Kidney (tissue), 14 donors: ENCODE results near the gene SOX2. TPM values are rescaled to one million over a fixed set of nuclear protein-coding genes. Genes with fewer than 3 reads are reported as not detected.

ENCODE experiments used
- DNase-seq, 5 donors: peaks; one replicate each; pipeline ENCODE4 v3.0.0-alpha.2; 2013 to 2020
- FAIRE-seq: peaks from 2 replicates; lab custom pipeline; 2012; peaks lifted over from hg19 to GRCh38; lab: Jason Lieb, UNC
- H3K27ac ChIP-seq, 2 donors: one replicate each; pipeline ENCODE4 v1.7.0; 2013; ENCODE audit warnings: low read depth in 2 of 2, low read length in 2 of 2, inconsistent platforms in 1 of 2
- H3K27me3 ChIP-seq: one replicate; pipeline ENCODE4 v1.7.1; 2013; ENCODE audit warnings: low read length, inconsistent platforms; ENCODE audit not compliant: control insufficient read depth, insufficient read depth
- H3K36me3 ChIP-seq, 3 donors: one replicate each; pipeline versions ENCODE4 v1.7.0 to v1.7.1; 2013; ENCODE audit warnings: low read length in 3 of 3, control low read depth in 1 of 3, inconsistent platforms in 1 of 3; ENCODE audit not compliant: insufficient read depth in 3 of 3, control insufficient read depth in 2 of 3
- H3K4me1 ChIP-seq, 3 donors: one replicate each; pipeline versions ENCODE4 v1.7.0 to v1.7.1; 2013; ENCODE audit warnings: low read length in 3 of 3, inconsistent platforms in 1 of 3, low read depth in 1 of 3; ENCODE audit not compliant: control insufficient read depth in 2 of 3, insufficient read depth in 2 of 3
- H3K4me3 ChIP-seq, 3 donors: one replicate each; pipeline versions ENCODE4 v1.7.0 to v1.8.1; 2013; ENCODE audit warnings: low read length in 3 of 3, control low read depth in 1 of 3, inconsistent platforms in 1 of 3
- H3K9ac ChIP-seq, 3 donors: one replicate each; pipeline versions ENCODE4 v1.7.0 to v1.7.1; 2013; ENCODE audit warnings: low read length in 3 of 3, control low read depth in 1 of 3, inconsistent platforms in 1 of 3
- H3K9me3 ChIP-seq, 3 donors: one replicate each; pipeline versions ENCODE4 v1.7.0 to v1.7.1; 2013; ENCODE audit warnings: low read length in 3 of 3, control low read depth in 1 of 3, inconsistent platforms in 1 of 3; ENCODE audit not compliant: control insufficient read depth in 2 of 3, insufficient read depth in 1 of 3
- intact Hi-C: fragments of 100-400 bp; cut with DNase I; formaldehyde crosslinking; loops from one replicate; pipeline ENCODE4 v1.11.1; 2022
- polyA plus RNA-seq: library from polyadenylated mRNA; stranded (reverse); fragments of 350-450 nt; fragmentation: Illumina TruSeq; extraction: RNeasy Lipid Tissue Mini Kit (QIAGEN cat#74804); gene quantifications from one replicate; pipeline ENCODE4 v1.2.3, GENCODE V29; 2014; ENCODE audit warnings: low read depth, low replicate concordance; ENCODE audit not compliant: insufficient read depth
- total RNA-seq: library from RNA; stranded (reverse); fragmentation: NEBNext Ultra II Directional; extraction: Animal tissue kit (Norgen Biotek cat#: 25700); gene quantifications from one replicate; pipeline ENCODE4 v1.2.1, GENCODE V29; 2021
- TF ChIP-seq, protein P1 (sequence below): IDR thresholded peaks from 3 replicates; pipeline ENCODE4 v1.5.1; 2012; ENCODE audit warnings: mild to moderate bottlenecking, moderate library complexity, borderline replicate concordance; ENCODE audit not compliant: insufficient read depth; ENCODE audit errors: extremely low read depth
- donor health status: control.
- donor health status: control.
- donor health status: control.
- donor health status: control.
- donor health status: control.
- donor health status: DM: yes; HTN: yes; CAD: no.
- donor health status: Normal renal cell carcinoma (clear cell type).

Gene SOX2
- total and polyA plus RNA-seq, 2 donors from 2014 or later: 0.13 TPM; not detected in 1

DNA sequence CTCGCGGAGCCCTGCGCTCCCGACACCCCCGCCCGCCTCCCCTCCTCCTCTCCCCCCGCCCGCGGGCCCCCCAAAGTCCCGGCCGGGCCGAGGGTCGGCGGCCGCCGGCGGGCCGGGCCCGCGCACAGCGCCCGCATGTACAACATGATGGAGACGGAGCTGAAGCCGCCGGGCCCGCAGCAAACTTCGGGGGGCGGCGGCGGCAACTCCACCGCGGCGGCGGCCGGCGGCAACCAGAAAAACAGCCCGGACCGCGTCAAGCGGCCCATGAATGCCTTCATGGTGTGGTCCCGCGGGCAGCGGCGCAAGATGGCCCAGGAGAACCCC, 464 bp downstream of the SOX2 start:
- intact Hi-C loops: no loop called here
- H3K27ac ChIP-seq: no peak overlapping the region
- peaks cover 81% of the 10 kb centered on the region for H3K27me3 ChIP-seq
- H3K4me3 ChIP-seq: no peak overlapping the region
- TF ChIP-seq, protein P1, sequence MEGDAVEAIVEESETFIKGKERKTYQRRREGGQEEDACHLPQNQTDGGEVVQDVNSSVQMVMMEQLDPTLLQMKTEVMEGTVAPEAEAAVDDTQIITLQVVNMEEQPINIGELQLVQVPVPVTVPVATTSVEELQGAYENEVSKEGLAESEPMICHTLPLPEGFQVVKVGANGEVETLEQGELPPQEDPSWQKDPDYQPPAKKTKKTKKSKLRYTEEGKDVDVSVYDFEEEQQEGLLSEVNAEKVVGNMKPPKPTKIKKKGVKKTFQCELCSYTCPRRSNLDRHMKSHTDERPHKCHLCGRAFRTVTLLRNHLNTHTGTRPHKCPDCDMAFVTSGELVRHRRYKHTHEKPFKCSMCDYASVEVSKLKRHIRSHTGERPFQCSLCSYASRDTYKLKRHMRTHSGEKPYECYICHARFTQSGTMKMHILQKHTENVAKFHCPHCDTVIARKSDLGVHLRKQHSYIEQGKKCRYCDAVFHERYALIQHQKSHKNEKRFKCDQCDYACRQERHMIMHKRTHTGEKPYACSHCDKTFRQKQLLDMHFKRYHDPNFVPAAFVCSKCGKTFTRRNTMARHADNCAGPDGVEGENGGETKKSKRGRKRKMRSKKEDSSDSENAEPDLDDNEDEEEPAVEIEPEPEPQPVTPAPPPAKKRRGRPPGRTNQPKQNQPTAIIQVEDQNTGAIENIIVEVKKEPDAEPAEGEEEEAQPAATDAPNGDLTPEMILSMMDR: no peak
- no peaks in the 10 kb centered on the region for H3K9me3 ChIP-seq
- peaks cover 0 to 7% (median 0%) of the 10 kb centered on the region in 3 donors for H3K4me1 ChIP-seq
- no peaks in the 10 kb centered on the region for H3K36me3 ChIP-seq
- H3K9ac ChIP-seq: no peak overlapping the region
- FAIRE-seq (no peak), DNase-seq (no peak)

GRCh38 chr3:181712553-181713279, 991 bp downstream of the SOX2 start:
- peaks cover 81% of the 10 kb centered on the region for H3K27me3 ChIP-seq
- FAIRE-seq (no peak), DNase-seq (peak in 1 of 5 donors; percentile 55)
- TF ChIP-seq, protein P1: no peak
- no peaks in the 10 kb centered on the region for H3K36me3 ChIP-seq
- peaks cover 0 to 7% (median 0%) of the 10 kb centered on the region in 3 donors for H3K4me1 ChIP-seq
- no peak overlapping the region for H3K9ac ChIP-seq
- H3K9me3 ChIP-seq: no peaks in the 10 kb centered on the region
- H3K4me3 ChIP-seq: no peak overlapping the region
- intact Hi-C loops: no loop called here
- no peak overlapping the region for H3K27ac ChIP-seq

DNA sequence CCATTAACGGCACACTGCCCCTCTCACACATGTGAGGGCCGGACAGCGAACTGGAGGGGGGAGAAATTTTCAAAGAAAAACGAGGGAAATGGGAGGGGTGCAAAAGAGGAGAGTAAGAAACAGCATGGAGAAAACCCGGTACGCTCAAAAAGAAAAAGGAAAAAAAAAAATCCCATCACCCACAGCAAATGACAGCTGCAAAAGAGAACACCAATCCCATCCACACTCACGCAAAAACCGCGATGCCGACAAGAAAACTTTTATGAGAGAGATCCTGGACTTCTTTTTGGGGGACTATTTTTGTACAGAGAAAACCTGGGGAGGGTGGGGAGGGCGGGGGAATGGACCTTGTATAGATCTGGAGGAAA, 1.5 kb downstream of the SOX2 start:
- Histone ChIP-seq H3K36me3 (no peaks in the 10 kb centered on the region), H3K27ac (no peak overlapping the region), H3K9ac (no peak overlapping the region), H3K4me1 (peaks cover 0 to 7% (median 0%) of the 10 kb centered on the region in 3 donors), H3K4me3 (no peak overlapping the region), H3K27me3 (peaks cover 80% of the 10 kb centered on the region), H3K9me3 (no peaks in the 10 kb centered on the region)
- DNase-seq (peak in 1 of 5 donors; percentile 40), FAIRE-seq (no peak)
- TF ChIP-seq, protein P1: no peak
- intact Hi-C loops: no loop called here
